ENCODE results near the gene PCDHGC5.

- TF ChIP-seq MCM2 (IDR thresholded peaks at IDR 0.05; ENCODE audit: low read depth) (no peak), NCOA2 (IDR thresholded peaks at IDR 0.05; ENCODE audit: partially characterized antibody in 2 of 2) (no peak), RAD21 (CRISPR knock-in tag; conservative IDR thresholded peaks at IDR 0.05 in 1 of 2, IDR thresholded peaks at IDR 0.05 in 1 of 2) (no peak), POLR2AphosphoS2 (IDR thresholded peaks at IDR 0.05; ENCODE audit: low read length) (no peak), POLR2B (IDR thresholded peaks at IDR 0.05; ENCODE audit: low read depth, partially characterized antibody) (no peak), EZH2 (IDR thresholded peaks at IDR 0.05; ENCODE audit: borderline replicate concordance, low read depth, low read length) (no peak), POLR2AphosphoS5 (IDR thresholded peaks at IDR 0.05; ENCODE audit: control insufficient read depth, insufficient read depth, low read depth, low read length) (no peak), FOS (IDR thresholded peaks at IDR 0.05; ENCODE audit: extremely low read depth, insufficient read length) (no peak), ZNF324 (CRISPR knock-in tag; IDR thresholded peaks at IDR 0.05) (no peak)
- TF ChIP-seq, protein P1, sequence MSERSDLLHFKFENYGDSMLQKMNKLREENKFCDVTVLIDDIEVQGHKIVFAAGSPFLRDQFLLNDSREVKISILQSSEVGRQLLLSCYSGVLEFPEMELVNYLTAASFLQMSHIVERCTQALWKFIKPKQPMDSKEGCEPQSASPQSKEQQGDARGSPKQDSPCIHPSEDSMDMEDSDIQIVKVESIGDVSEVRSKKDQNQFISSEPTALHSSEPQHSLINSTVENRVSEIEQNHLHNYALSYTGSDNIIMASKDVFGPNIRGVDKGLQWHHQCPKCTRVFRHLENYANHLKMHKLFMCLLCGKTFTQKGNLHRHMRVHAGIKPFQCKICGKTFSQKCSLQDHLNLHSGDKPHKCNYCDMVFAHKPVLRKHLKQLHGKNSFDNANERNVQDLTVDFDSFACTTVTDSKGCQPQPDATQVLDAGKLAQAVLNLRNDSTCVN (CRISPR knock-in tag; IDR thresholded peaks at IDR 0.05), result no peak
- TF ChIP-seq, protein P2, sequence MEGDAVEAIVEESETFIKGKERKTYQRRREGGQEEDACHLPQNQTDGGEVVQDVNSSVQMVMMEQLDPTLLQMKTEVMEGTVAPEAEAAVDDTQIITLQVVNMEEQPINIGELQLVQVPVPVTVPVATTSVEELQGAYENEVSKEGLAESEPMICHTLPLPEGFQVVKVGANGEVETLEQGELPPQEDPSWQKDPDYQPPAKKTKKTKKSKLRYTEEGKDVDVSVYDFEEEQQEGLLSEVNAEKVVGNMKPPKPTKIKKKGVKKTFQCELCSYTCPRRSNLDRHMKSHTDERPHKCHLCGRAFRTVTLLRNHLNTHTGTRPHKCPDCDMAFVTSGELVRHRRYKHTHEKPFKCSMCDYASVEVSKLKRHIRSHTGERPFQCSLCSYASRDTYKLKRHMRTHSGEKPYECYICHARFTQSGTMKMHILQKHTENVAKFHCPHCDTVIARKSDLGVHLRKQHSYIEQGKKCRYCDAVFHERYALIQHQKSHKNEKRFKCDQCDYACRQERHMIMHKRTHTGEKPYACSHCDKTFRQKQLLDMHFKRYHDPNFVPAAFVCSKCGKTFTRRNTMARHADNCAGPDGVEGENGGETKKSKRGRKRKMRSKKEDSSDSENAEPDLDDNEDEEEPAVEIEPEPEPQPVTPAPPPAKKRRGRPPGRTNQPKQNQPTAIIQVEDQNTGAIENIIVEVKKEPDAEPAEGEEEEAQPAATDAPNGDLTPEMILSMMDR (IDR thresholded peaks at IDR 0.05 in 2 of 3, conservative IDR thresholded peaks at IDR 0.05 in 1 of 3; ENCODE audit: insufficient read depth in 2 of 3, low read depth in 1 of 3, low read length in 3 of 3), result no peak
- TF ChIP-seq, protein P3, sequence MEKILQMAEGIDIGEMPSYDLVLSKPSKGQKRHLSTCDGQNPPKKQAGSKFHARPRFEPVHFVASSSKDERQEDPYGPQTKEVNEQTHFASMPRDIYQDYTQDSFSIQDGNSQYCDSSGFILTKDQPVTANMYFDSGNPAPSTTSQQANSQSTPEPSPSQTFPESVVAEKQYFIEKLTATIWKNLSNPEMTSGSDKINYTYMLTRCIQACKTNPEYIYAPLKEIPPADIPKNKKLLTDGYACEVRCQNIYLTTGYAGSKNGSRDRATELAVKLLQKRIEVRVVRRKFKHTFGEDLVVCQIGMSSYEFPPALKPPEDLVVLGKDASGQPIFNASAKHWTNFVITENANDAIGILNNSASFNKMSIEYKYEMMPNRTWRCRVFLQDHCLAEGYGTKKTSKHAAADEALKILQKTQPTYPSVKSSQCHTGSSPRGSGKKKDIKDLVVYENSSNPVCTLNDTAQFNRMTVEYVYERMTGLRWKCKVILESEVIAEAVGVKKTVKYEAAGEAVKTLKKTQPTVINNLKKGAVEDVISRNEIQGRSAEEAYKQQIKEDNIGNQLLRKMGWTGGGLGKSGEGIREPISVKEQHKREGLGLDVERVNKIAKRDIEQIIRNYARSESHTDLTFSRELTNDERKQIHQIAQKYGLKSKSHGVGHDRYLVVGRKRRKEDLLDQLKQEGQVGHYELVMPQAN (IDR thresholded peaks at IDR 0.05; ENCODE audit: borderline replicate concordance), result no peak
These were observed 43.8 kb downstream of the PCDHGC5 start for GRCh38 chr5:141532726-141533125.

Measured in K562 (cell line).